Femur (tissue), 1 donor: ENCODE data around the gene FCHSD1.

Experiments used
- DNase-seq: peaks from one replicate; pipeline ENCODE4 v3.0.0-alpha.2; 2017

FCHSD1 gene

GRCh38 chr5:141650851-141651727, at the start of gene FCHSD1:
Gene FCHSD1 (minus strand): TSS chr5:141651418. CDS start chr5:141651368, 50 bp downstream.
- peak; percentile 94 for DNase-seq

- no peak for DNase-seq
Measured at GRCh38 chr5:141697586-141697985, 46.4 kb upstream of the FCHSD1 start.

GRCh38 chr5:141696431-141696830, 45.2 kb upstream of the FCHSD1 start:
- DNase-seq: no peak

GRCh38 chr5:141695627-141696215, 44.5 kb upstream of the FCHSD1 start:
- DNase-seq: peak; percentile 63

- DNase-seq: no peak
Measured at GRCh38 chr5:141694479-141694878, 43.3 kb upstream of the FCHSD1 start.

- no peak for DNase-seq
Measured at GRCh38 chr5:141692919-141693725, 41.9 kb upstream of the FCHSD1 start.

- no peak for DNase-seq
Measured at GRCh38 chr5:141692533-141692888, 41.3 kb upstream of the FCHSD1 start.

GRCh38 chr5:141691867-141692532, 40.8 kb upstream of the FCHSD1 start:
- peak; percentile 91 for DNase-seq

GRCh38 chr5:141691286-141691866, 40.2 kb upstream of the FCHSD1 start:
- DNase-seq: no peak

GRCh38 chr5:141686648-141687416, 35.6 kb upstream of the FCHSD1 start:
- no peak for DNase-seq

- DNase-seq: no peak
Measured at GRCh38 chr5:141685591-141685990, 34.4 kb upstream of the FCHSD1 start.

- DNase-seq: no peak
Measured at GRCh38 chr5:141683596-141684141, 32.5 kb upstream of the FCHSD1 start.

- peak; percentile 83 for DNase-seq
Measured at GRCh38 chr5:141681695-141682641, 30.8 kb upstream of the FCHSD1 start, which contains the start of gene ARAP3. Gene ARAP3 (minus strand): TSS chr5:141682230. CDS start chr5:141680486, 1,744 bp downstream.

- DNase-seq: no peak
Measured at GRCh38 chr5:141681295-141681694, 30.1 kb upstream of the FCHSD1 start.

- DNase-seq: peak; percentile 70
Measured at GRCh38 chr5:141680751-141681201, 29.6 kb upstream of the FCHSD1 start.

GRCh38 chr5:141680178-141680577, 29.0 kb upstream of the FCHSD1 start:
- DNase-seq: no peak

- DNase-seq: no peak
Measured at GRCh38 chr5:141677415-141677814, 26.2 kb upstream of the FCHSD1 start.

- DNase-seq: no peak
Measured at GRCh38 chr5:141675672-141676071, 24.5 kb upstream of the FCHSD1 start.

- DNase-seq: no peak
Measured at GRCh38 chr5:141674747-141675146, 23.5 kb upstream of the FCHSD1 start.
